Testis (tissue), 3 donors: ENCODE measurements around the gene ADARB1. TPM values are rescaled to one million over a fixed set of nuclear protein-coding genes. Genes with fewer than 3 reads are reported as not detected.

Experiments
- DNase-seq: peaks from one replicate; pipeline ENCODE4 v3.0.0-alpha.2; 2019
- H3K27ac ChIP-seq, 2 donors: fragments of 200-600 bp; sonication (generic); one replicate each; pipeline ENCODE4 v1.5.1; 2019
- H3K27me3 ChIP-seq: fragments of 200-600 bp; sonication (generic); one replicate; pipeline ENCODE4 v1.5.1; 2019
- H3K36me3 ChIP-seq: fragments of 200-600 bp; sonication (generic); one replicate; pipeline ENCODE4 v1.5.1; 2017; ENCODE audit warnings: low read depth; ENCODE audit errors: missing control alignments
- H3K4me1 ChIP-seq: fragments of 200-600 bp; sonication (generic); one replicate; pipeline ENCODE4 v1.5.1; 2019
- H3K4me3 ChIP-seq, 2 donors: fragments of 200-600 bp; sonication (generic); one replicate each; pipeline ENCODE4 v1.5.1; 2017 to 2019
- H3K9me3 ChIP-seq: fragments of 200-600 bp; sonication (generic); one replicate; pipeline ENCODE4 v1.5.1; 2017
- POLR2A ChIP-seq: fragments of 450-650 bp; IDR thresholded peaks from one replicate; pipeline ENCODE4 v1.6.1; 2017; ENCODE audit warnings: antibody characterized with exemption, mild to moderate bottlenecking, moderate library complexity
- whole genome bisulfite sequencing, 2 donors: methylation state at CpG; one replicate each; pipeline ENCODE4 v1.1.5; 2018; 5-methylcytosine and 5-hydroxymethylcytosine counted together
- intact Hi-C: fragments of 100-400 bp; cut with DNase I; formaldehyde crosslinking; loops from one replicate; pipeline ENCODE4 v1.15.1; 2023; ENCODE audit warnings: low total_unique reads
- polyA plus RNA-seq: library from polyadenylated mRNA; stranded (reverse); fragments of 350-450 nt; fragmentation: Illumina TruSeq; extraction: RNeasy Lipid Tissue Mini Kit (QIAGEN cat#74804); gene quantifications from one replicate; pipeline ENCODE4 v1.2.3, GENCODE V29; 2014; ENCODE audit warnings: low read depth, low replicate concordance; ENCODE audit not compliant: insufficient read depth
- total RNA-seq, 2 donors: library from RNA; depleted of rRNA; stranded (reverse); fragments of >200 nt; gene quantifications; one replicate each; pipeline ENCODE4 v1.2.3, GENCODE V29; 2016
- TF ChIP-seq, protein P1 (sequence below), 3 experiments: fragments of 450-650 bp in 2 of 3; fragments of 200-600 bp in 1 of 3; sonication (generic) in 1 of 3; IDR thresholded peaks; one replicate each; pipeline ENCODE4 v1.5.1; 2016 to 2019; ENCODE audit warnings: antibody characterized with exemption in 3 of 3, mild to moderate bottlenecking in 2 of 3, moderate library complexity in 1 of 3

The ADARB1 gene
- total and polyA plus RNA-seq, 3 donors from 2014 or later, result 17.6 to 23.0 (median 17.6) TPM

DNA sequence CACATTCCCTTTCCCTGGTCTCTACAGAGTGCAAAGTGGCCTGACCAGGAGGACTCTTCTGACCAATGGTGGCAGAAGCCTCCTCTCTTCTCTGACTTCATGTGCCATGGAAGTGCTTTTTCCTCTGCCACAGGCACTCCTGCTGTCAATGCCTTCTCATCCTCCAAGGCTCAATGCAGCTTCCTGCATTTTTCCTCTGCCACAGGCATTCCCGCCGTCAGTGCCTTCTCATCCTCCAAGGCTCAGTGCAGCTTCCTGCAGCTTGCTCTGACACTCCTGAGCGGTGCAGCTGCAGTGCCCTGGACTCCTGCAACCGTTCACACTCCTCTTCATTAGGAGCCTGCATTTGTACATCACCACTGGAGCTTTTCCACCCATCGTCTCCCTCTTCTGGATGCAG is 4.7 kb upstream of the ADARB1 start:
- Histone ChIP-seq H3K4me3 (no peak overlapping the region), H3K36me3 (no peaks in the 10 kb centered on the region), H3K27ac (no peak overlapping the region), H3K9me3 (no peaks in the 10 kb centered on the region), H3K4me1 (no peaks in the 10 kb centered on the region), H3K27me3 (no peaks in the 10 kb centered on the region)
- intact Hi-C loops, result no loop called here
- WGBS, 2 donors, result 87 to 89% methylated on average over 5 of the region's 5 CpGs
- TF ChIP-seq, protein P1, sequence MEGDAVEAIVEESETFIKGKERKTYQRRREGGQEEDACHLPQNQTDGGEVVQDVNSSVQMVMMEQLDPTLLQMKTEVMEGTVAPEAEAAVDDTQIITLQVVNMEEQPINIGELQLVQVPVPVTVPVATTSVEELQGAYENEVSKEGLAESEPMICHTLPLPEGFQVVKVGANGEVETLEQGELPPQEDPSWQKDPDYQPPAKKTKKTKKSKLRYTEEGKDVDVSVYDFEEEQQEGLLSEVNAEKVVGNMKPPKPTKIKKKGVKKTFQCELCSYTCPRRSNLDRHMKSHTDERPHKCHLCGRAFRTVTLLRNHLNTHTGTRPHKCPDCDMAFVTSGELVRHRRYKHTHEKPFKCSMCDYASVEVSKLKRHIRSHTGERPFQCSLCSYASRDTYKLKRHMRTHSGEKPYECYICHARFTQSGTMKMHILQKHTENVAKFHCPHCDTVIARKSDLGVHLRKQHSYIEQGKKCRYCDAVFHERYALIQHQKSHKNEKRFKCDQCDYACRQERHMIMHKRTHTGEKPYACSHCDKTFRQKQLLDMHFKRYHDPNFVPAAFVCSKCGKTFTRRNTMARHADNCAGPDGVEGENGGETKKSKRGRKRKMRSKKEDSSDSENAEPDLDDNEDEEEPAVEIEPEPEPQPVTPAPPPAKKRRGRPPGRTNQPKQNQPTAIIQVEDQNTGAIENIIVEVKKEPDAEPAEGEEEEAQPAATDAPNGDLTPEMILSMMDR (IDR thresholded peaks at IDR 0.05), result no peak
- TF ChIP-seq POLR2A, result no peak
- DNase-seq, result no peak

DNA sequence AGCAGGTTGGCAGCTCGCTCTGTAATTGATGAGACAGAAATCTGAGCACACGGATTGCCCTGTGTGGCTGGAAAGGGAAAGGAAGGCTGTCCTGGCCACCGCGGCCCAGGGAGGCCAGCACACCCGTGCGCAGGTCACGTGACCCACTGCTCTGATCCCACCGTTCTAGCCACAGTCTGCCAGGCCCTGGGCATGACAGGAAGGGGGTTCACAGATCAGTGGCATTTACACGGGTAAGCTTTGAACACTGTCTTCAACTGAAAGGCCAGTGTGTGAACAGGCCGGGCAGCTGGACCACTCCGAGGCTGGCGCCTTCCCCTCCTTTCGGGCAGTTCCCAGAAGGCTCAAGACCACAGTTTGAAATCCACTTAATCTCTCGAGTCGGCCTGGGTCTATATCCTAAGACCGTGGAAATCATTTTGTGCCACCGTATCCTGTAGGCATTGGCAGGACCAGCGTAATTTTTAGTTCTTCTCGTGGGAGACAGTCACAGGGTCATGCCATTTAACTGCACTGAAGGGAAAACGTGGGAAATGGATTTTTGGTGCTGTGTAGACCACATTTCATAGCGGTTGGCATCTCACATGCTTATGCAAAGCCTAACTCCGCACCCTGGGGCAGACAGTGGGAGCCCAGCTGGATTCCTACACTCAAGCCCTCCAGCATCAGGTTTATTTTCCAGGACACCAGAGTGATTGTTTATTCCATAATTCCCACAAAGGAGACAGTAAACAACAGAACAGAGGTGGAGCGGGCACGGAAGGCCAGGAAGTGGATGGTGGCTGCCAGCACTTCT is 3.1 kb upstream of the ADARB1 start:
- no peak for DNase-seq
- Histone ChIP-seq H3K36me3 (no peaks in the 10 kb centered on the region), H3K27ac (no peak overlapping the region), H3K27me3 (no peaks in the 10 kb centered on the region), H3K4me1 (peaks cover 2% of the 10 kb centered on the region), H3K9me3 (no peaks in the 10 kb centered on the region), H3K4me3 (no peak overlapping the region)
- TF ChIP-seq POLR2A, result no peak
- TF ChIP-seq, protein P1 (IDR thresholded peaks at IDR 0.05), result no peak
- 87 to 93% methylated on average over 18 to 24 of the region's 24 CpGs for WGBS, 2 donors
- intact Hi-C loops, result no loop called here

DNA sequence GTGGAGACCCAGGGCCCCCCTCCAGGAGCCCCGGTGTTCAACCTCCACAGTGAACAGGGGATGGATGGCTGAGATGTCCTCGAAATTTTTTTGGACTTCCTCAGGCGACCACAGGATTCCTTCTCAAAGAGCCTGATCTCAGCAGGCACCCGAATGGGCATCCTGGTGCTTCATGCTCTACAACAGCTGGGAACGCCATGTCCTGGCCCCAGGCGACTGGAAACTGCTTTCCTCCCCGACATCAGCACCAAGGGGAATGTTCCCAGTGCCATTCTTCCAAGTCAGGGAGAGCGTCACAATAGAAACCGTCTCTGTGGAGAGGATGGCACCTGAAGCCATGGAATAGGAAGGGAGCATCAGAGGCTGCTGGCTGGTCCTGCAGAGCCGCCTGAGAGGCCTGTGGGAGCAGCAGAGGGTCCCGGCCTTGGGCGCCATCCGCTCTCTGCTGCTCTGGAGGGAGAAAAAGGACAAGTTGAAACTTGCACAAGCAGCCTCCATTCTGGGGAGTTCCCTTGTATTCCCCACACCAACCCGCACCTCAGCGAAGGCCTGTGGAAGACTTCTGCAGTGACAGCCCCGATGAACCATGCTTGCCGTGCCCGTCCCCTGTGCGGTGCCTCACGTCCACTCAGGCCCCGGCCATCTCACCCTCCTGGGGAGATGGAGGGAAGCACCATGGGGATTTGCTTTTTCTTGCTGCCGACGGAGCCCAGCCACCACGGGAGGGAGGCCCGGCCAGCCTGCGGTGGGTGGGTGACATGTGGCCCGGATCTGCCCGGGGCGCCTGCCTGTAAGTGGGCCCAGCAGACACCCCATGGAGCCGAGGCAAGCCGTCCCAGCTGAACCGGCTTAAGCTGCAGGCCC is 2.3 kb upstream of the ADARB1 start:
- 91 to 94% methylated on average over 17 to 32 of the region's 32 CpGs for WGBS, 2 donors
- no peak for TF ChIP-seq POLR2A
- TF ChIP-seq, protein P1 (IDR thresholded peaks at IDR 0.05), result no peak
- DNase-seq, result no peak
- no peak overlapping the region for H3K27ac ChIP-seq
- H3K9me3 ChIP-seq, result no peaks in the 10 kb centered on the region
- H3K4me1 ChIP-seq, result peaks cover 2% of the 10 kb centered on the region
- no peaks in the 10 kb centered on the region for H3K27me3 ChIP-seq
- H3K36me3 ChIP-seq, result no peaks in the 10 kb centered on the region
- intact Hi-C loops, result no loop called here
- H3K4me3 ChIP-seq, result no peak overlapping the region

DNA sequence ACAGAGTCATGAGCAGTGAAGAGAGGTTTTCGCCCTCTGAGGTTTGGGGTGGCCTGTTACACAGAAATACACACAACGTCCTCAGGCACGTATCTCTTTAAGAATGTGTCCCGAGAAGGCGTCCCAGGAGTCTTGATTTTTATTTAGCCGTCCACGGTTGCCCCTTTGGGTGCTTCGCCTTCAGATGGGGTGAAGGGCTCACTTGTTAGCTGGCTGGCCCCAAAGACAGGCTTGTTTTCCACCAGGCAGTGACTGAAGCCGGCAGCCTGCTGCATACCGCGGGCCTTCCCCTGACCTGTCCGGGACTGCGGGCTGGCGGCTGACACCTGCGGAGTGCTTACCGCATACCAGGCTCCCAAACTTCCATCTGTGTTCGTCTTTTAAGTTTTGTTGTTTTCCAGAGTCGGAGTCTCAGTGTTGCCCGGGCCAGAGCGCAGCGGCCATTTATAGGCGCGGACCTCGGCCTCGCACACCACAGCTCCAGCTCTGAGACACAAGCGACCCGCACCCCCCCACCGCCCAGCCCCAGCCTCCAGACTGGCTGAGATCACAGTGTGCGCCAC is 1.6 kb upstream of the ADARB1 start:
- Histone ChIP-seq H3K36me3 (no peaks in the 10 kb centered on the region), H3K27me3 (no peaks in the 10 kb centered on the region), H3K9me3 (no peaks in the 10 kb centered on the region), H3K4me3 (peak overlapping the region in 1 of 2 donors; percentile 69), H3K4me1 (peaks cover 2% of the 10 kb centered on the region), H3K27ac (no peak overlapping the region)
- intact Hi-C loops, result no loop called here
- TF ChIP-seq, protein P1 (IDR thresholded peaks at IDR 0.05), result no peak
- no peak for TF ChIP-seq POLR2A
- no peak for DNase-seq
- 72 to 80% methylated on average over 27 to 29 of the region's 29 CpGs for WGBS, 2 donors
